NCI-H226 (cell line): ENCODE measurements around the gene PRAMEF27.
"Not testable (repeated sequence)": the region's sequence is repeated elsewhere in the genome, so short reads cannot be mapped to it uniquely, and the experiment has no call there.

Experiments used
- DNase-seq: peaks from one replicate; pipeline ENCODE4 v3.0.0-alpha.2; 2015

PRAMEF27 gene

GRCh38 chr1:13056475-13056874 is at the start of gene PRAMEF27:
TSS of gene PRAMEF27 (minus strand) at chr1:13056575. CDS start at chr1:13053659, 2,916 bp downstream.
- DNase-seq = not testable (repeated sequence)

GRCh38 chr1:13070474-13070873 is 14.1 kb upstream of the PRAMEF27 start, which contains the start of gene PRAMEF25:
TSS of gene PRAMEF25 (plus strand) at chr1:13070774. CDS start at chr1:13073694, 2,920 bp downstream.
- not testable (repeated sequence) for DNase-seq

GRCh38 chr1:13019846-13020245 is 36.5 kb downstream of the PRAMEF27 start:
- not testable (repeated sequence) for DNase-seq

GRCh38 chr1:13011932-13012331 is 44.4 kb downstream of the PRAMEF27 start:
- DNase-seq = not testable (repeated sequence)

GRCh38 chr1:13009348-13009747 is 47.0 kb downstream of the PRAMEF27 start:
- DNase-seq = not testable (repeated sequence)

GRCh38 chr1:13005732-13006131 is 50.6 kb downstream of the PRAMEF27 start:
- DNase-seq = not testable (repeated sequence)
